ENCODE results near the gene OSGEP. TPM values are rescaled to one million over a fixed set of nuclear protein-coding genes. Genes with fewer than 3 reads are reported as not detected.

Gene OSGEP
- total RNA-seq (2022), result 46.2 and 54.3 TPM in 2 replicates
- Bru-seq, nascent RNA, result percentile 86 among the genes with signal in this experiment
- percentile 83 among the genes with signal in this experiment for BruChase-seq, experiment 1, labeled RNA remaining after a 6-hour chase
- percentile 90 among the genes with signal in this experiment for BruChase-seq, experiment 2, labeled RNA remaining after a 2-hour chase
- long read RNA-seq, transcript OSGEP-201 (11 exons, 2,002 nt), result major isoform, 39 of 54 reads
- long read RNA-seq, partial matches to known transcripts, result 5 of 54 reads
- long read RNA-seq, other reads (novel, unspliced or antisense), result 10 of 54 reads

DNA sequence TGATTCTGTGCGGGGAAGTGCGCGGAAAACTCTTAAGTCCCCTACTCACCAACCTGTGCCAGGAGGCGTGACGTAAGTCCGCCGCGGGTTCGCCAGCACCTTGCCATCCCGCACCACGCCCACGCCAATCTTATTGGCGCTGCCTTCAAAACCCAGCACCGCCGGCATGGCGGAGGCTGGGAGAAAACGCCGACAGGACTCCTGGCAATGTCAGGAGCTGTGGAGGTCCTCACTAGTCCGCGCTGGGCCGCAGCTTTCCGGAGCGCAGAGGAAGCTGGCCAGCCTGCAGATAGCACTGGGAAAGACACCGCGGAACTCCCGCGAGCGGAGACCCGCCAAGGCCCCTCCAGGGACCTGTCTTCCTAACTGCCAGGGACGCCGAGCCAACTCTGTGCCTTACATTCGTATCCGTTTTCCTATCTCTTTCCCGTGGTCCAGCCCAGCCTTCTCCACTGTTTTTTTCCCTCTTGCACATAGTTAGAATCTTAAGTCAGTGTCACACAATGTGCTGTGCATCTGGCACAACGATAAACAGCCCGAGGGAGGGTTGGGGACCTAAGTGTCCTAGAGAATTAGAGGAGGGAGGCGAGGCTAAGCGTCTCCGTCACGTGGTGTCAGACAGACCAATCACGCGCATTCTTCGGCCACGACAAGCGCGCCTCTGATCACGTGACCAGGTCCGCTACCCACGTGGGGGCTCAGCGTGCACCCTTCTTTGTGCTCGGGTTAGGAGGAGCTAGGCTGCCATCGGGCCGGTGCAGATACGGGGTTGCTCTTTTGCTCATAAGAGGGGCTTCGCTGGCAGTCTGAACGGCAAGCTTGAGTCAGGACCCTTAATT is at the start of gene OSGEP, which contains the start of gene APEX1:
OSGEP (minus strand) TSS at position 297 of the 839 bp plus-strand sequence; CDS start at position 168, 129 bp downstream.
APEX1 (plus strand) TSS at position 711 of the 839 bp plus-strand sequence. CDS start 420 bp downstream, outside the sequence.
- peak; percentile 96 for DNase-seq
- no peak for TF ChIP-seq CTCF (IDR thresholded peaks at IDR 0.05; ENCODE audit: unreplicated experiment)
- no peaks in the 10 kb centered on the region for H3K9me3 Mint-ChIP-seq (ENCODE audit: low read depth, unreplicated experiment)
- CTCF ChIA-PET, result interaction anchor here (0.6 to 2.4 kb wide), 6 partner anchors 15 to 543 kb away, joined by 3 to 14 read pairs (median 4); partner anchors contain the start of genes PARP2 and PNP
- no peak within 1 kb of the TSS for H3K27ac Mint-ChIP-seq (ENCODE audit: unreplicated experiment)
- intact Hi-C loops (cut with micrococcal nuclease; ENCODE audit: unreplicated experiment), result loop anchor here (1.0 to 5.0 kb wide), 3 partner anchors 40 to 155 kb away; partner anchors contain the start of gene PARP2
- BruUV-seq (replicated peaks), result no TSS peak
- peaks cover 23% of the 10 kb centered on the region for H3K36me3 Mint-ChIP-seq (ENCODE audit: insufficient read depth, unreplicated experiment)
- H3K4me1 Mint-ChIP-seq (ENCODE audit: low read depth, unreplicated experiment), result peaks cover 4% of the 10 kb centered on the region
- H3K27me3 Mint-ChIP-seq (ENCODE audit: unreplicated experiment), result no peaks in the 10 kb centered on the region
- H3K4me3 Mint-ChIP-seq (ENCODE audit: low read depth, unreplicated experiment), result no peak within 1 kb of the TSS

DNA sequence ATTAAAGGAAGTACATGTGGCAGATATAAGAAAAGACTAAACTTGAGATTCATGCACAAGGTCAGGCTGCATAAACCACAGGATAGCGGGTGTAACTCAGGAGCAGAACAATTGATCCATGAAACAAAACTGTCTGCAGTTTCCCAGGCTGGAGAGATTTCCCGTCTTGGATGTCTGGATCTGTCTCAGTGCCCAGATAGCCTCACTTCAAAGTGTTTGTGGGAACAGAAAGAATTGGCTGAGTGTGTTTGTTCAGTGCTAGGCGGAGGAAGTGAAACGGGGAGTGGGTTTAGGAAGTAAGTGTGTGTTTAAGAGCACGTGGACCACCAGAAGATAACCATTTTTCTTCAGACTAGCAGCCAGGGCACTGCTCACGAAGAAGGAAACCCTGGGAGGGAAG is 49.3 kb upstream of the OSGEP start:
- CTCF ChIA-PET, result no interaction called here
- BruUV-seq (replicated peaks), result no TSS peak
- H3K27me3 Mint-ChIP-seq (ENCODE audit: unreplicated experiment), result no peaks in the 10 kb centered on the region
- H3K4me1 Mint-ChIP-seq (ENCODE audit: low read depth, unreplicated experiment), result peaks cover 14% of the 10 kb centered on the region
- H3K4me3 Mint-ChIP-seq (ENCODE audit: low read depth, unreplicated experiment), result no peak overlapping the region
- TF ChIP-seq CTCF (IDR thresholded peaks at IDR 0.05; ENCODE audit: unreplicated experiment), result no peak
- no peak for DNase-seq
- intact Hi-C loops (cut with micrococcal nuclease; ENCODE audit: unreplicated experiment), result no loop called here
- H3K36me3 Mint-ChIP-seq (ENCODE audit: insufficient read depth, unreplicated experiment), result no peaks in the 10 kb centered on the region
- H3K9me3 Mint-ChIP-seq (ENCODE audit: low read depth, unreplicated experiment), result no peaks in the 10 kb centered on the region
- H3K27ac Mint-ChIP-seq (ENCODE audit: unreplicated experiment), result no peak overlapping the region

- no peaks in the 10 kb centered on the region for H3K9me3 Mint-ChIP-seq (ENCODE audit: low read depth, unreplicated experiment)
- no peaks in the 10 kb centered on the region for H3K36me3 Mint-ChIP-seq (ENCODE audit: insufficient read depth, unreplicated experiment)
- H3K4me3 Mint-ChIP-seq (ENCODE audit: low read depth, unreplicated experiment), result no peak overlapping the region
- H3K4me1 Mint-ChIP-seq (ENCODE audit: low read depth, unreplicated experiment), result peaks cover 20% of the 10 kb centered on the region
- intact Hi-C loops (cut with micrococcal nuclease; ENCODE audit: unreplicated experiment), result no loop called here
- TF ChIP-seq CTCF (IDR thresholded peaks at IDR 0.05; ENCODE audit: unreplicated experiment), result no peak
- CTCF ChIA-PET, result no interaction called here
- H3K27ac Mint-ChIP-seq (ENCODE audit: unreplicated experiment), result no peak overlapping the region
- H3K27me3 Mint-ChIP-seq (ENCODE audit: unreplicated experiment), result no peaks in the 10 kb centered on the region
- DNase-seq, result no peak
- BruUV-seq (replicated peaks), result no TSS peak
Measured at GRCh38 chr14:20501346-20501745, 46.7 kb upstream of the OSGEP start.

- H3K4me1 Mint-ChIP-seq (ENCODE audit: low read depth, unreplicated experiment), result peaks cover 33% of the 10 kb centered on the region
- no peak for DNase-seq
- peaks cover 4% of the 10 kb centered on the region for H3K9me3 Mint-ChIP-seq (ENCODE audit: low read depth, unreplicated experiment)
- intact Hi-C loops (cut with micrococcal nuclease; ENCODE audit: unreplicated experiment), result no loop called here
- no peak overlapping the region for H3K4me3 Mint-ChIP-seq (ENCODE audit: low read depth, unreplicated experiment)
- no peak overlapping the region for H3K27ac Mint-ChIP-seq (ENCODE audit: unreplicated experiment)
- no peaks in the 10 kb centered on the region for H3K27me3 Mint-ChIP-seq (ENCODE audit: unreplicated experiment)
- no peaks in the 10 kb centered on the region for H3K36me3 Mint-ChIP-seq (ENCODE audit: insufficient read depth, unreplicated experiment)
- BruUV-seq (replicated peaks), result no TSS peak
- no peak for TF ChIP-seq CTCF (IDR thresholded peaks at IDR 0.05; ENCODE audit: unreplicated experiment)
- CTCF ChIA-PET, result no interaction called here
Measured at GRCh38 chr14:20499881-20500280, 45.3 kb upstream of the OSGEP start.
